ENCODE measurements around the gene SHF.

Gene SHF

DNA sequence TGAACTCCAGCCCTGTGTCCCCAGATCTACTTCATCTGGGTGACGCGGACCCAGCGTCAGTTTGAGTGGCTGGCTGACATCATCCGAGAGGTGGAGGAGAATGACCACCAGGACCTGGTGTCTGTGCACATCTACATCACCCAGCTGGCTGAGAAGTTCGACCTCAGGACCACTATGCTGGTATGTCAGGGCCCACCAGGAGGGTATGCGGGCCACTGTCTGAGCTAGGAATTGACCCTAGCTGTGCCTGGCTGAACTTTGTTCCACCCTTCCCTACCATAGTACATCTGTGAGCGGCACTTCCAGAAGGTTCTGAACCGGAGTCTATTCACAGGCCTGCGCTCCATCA, 24.3 kb downstream of the SHF start:
- TF ChIP-seq CTCF (IDR thresholded peaks at IDR 0.05; ENCODE audit: borderline replicate concordance, extremely low read depth, low read length, poor library complexity, severe bottlenecking): no peak
- TF ChIP-seq EZH2 (IDR thresholded peaks at IDR 0.05; ENCODE audit: borderline replicate concordance, low read depth, low read length, severe bottlenecking): no peak
- Histone ChIP-seq H3K79me2 (ENCODE audit: insufficient read depth, low read length) (peaks cover 8% of the 10 kb centered on the region), H3K27me3 (ENCODE audit: insufficient read depth, low read length, poor library complexity) (no peaks in the 10 kb centered on the region), H2AFZ (ENCODE audit: low read depth, low read length) (no peak overlapping the region), H3K27ac (ENCODE audit: low read length) (no peak overlapping the region), H3K36me3 (ENCODE audit: insufficient read depth, low read length) (no peaks in the 10 kb centered on the region), H3K9me3 (ENCODE audit: insufficient read depth, low read length, severe bottlenecking) (no peaks in the 10 kb centered on the region), H3K4me1 (ENCODE audit: insufficient read depth, low read length) (peaks cover 23% of the 10 kb centered on the region), H4K20me1 (ENCODE audit: insufficient read depth, low read length) (no peaks in the 10 kb centered on the region), H3K9ac (ENCODE audit: low read depth, low read length) (no peak overlapping the region), H3K4me2 (ENCODE audit: insufficient read depth, low read length) (no peak overlapping the region), H3K4me3 (ENCODE audit: low read depth in 1 of 2, low read length in 2 of 2) (no peak overlapping the region)
- ATAC-seq (ENCODE audit: insufficient read depth, low read depth) (no peak), DNase-seq (no peak)

DNA sequence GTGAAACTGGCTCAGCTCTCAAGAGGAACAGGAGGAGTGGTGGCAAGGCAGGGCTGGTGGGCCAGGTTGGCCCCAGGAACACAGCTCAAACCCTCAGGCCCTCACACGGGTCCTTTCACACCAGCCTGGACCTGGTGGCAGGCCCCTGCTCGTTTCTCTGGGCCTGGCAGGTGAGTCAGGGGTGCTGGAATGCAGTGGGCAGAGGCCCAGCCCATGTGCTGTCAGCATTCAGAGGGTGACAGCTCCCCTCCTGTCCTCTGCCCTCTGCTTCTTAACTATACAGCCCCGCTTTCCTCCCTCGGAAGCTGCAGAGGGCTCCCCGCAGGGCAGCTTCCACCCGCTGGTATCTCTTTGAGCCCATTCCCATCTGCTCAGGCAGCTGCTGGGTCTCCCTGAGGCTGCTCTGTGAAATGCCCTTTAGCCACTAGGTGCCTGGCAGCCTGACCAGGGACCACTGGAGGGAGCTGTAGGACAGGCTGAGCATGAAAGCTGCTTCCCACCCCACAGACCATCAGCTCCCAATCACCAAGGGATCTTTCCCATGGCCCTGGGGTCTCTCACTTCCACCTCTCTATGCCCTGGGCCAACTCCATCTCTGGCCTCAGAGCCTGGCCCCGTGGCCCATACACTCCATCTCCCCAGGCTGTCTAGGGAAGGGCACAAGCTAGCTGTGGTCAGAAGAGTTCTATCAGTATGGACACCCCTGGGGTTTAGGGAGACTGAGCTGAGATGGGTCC, 24.8 kb downstream of the SHF start:
- H3K36me3 ChIP-seq (ENCODE audit: insufficient read depth, low read length): no peaks in the 10 kb centered on the region
- no peaks in the 10 kb centered on the region for H3K27me3 ChIP-seq (ENCODE audit: insufficient read depth, low read length, poor library complexity)
- TF ChIP-seq EZH2 (IDR thresholded peaks at IDR 0.05; ENCODE audit: borderline replicate concordance, low read depth, low read length, severe bottlenecking) (no peak), CTCF (IDR thresholded peaks at IDR 0.05; ENCODE audit: borderline replicate concordance, extremely low read depth, low read length, poor library complexity, severe bottlenecking) (peak; percentile 90)
- ATAC-seq (ENCODE audit: insufficient read depth, low read depth) (peak; percentile 63), DNase-seq (peak; percentile 74)
- H3K9ac ChIP-seq (ENCODE audit: low read depth, low read length): no peak overlapping the region
- no peak overlapping the region for H3K27ac ChIP-seq (ENCODE audit: low read length)
- H3K9me3 ChIP-seq (ENCODE audit: insufficient read depth, low read length, severe bottlenecking): no peaks in the 10 kb centered on the region
- peaks cover 21% of the 10 kb centered on the region for H3K4me1 ChIP-seq (ENCODE audit: insufficient read depth, low read length)
- H4K20me1 ChIP-seq (ENCODE audit: insufficient read depth, low read length): no peaks in the 10 kb centered on the region
- H3K4me2 ChIP-seq (ENCODE audit: insufficient read depth, low read length): no peak overlapping the region
- H2AFZ ChIP-seq (ENCODE audit: low read depth, low read length): no peak overlapping the region
- no peak overlapping the region for H3K4me3 ChIP-seq (ENCODE audit: low read depth in 1 of 2, low read length in 2 of 2)
- peaks cover 8% of the 10 kb centered on the region for H3K79me2 ChIP-seq (ENCODE audit: insufficient read depth, low read length)

- no peak overlapping the region for H3K4me3 ChIP-seq (ENCODE audit: low read depth in 1 of 2, low read length in 2 of 2)
- H4K20me1 ChIP-seq (ENCODE audit: insufficient read depth, low read length): peaks cover 4% of the 10 kb centered on the region
- no peaks in the 10 kb centered on the region for H3K36me3 ChIP-seq (ENCODE audit: insufficient read depth, low read length)
- no peak overlapping the region for H3K9ac ChIP-seq (ENCODE audit: low read depth, low read length)
- no peak for TF ChIP-seq EZH2 (IDR thresholded peaks at IDR 0.05; ENCODE audit: borderline replicate concordance, low read depth, low read length, severe bottlenecking)
- no peak for TF ChIP-seq CTCF (IDR thresholded peaks at IDR 0.05; ENCODE audit: borderline replicate concordance, extremely low read depth, low read length, poor library complexity, severe bottlenecking)
- ATAC-seq (ENCODE audit: insufficient read depth, low read depth) (no peak), DNase-seq (no peak)
- H3K27ac ChIP-seq (ENCODE audit: low read length): no peak overlapping the region
- no peaks in the 10 kb centered on the region for H3K9me3 ChIP-seq (ENCODE audit: insufficient read depth, low read length, severe bottlenecking)
- no peak overlapping the region for H3K4me2 ChIP-seq (ENCODE audit: insufficient read depth, low read length)
- H3K4me1 ChIP-seq (ENCODE audit: insufficient read depth, low read length): peaks cover 15% of the 10 kb centered on the region
- H3K27me3 ChIP-seq (ENCODE audit: insufficient read depth, low read length, poor library complexity): no peaks in the 10 kb centered on the region
- H2AFZ ChIP-seq (ENCODE audit: low read depth, low read length): no peak overlapping the region
- H3K79me2 ChIP-seq (ENCODE audit: insufficient read depth, low read length): peaks cover 8% of the 10 kb centered on the region
These were observed 26.1 kb downstream of the SHF start for GRCh38 chr15:45161666-45162065.

All from DND-41 (cell line).